HCT116 (cell line): Measurements from ENCODE around the gene ESRRA.

Source experiments
- CBX3 ChIP-seq: IDR thresholded peaks from 2 replicates; pipeline ENCODE4 v1.6.1; 2012; ENCODE audit warnings: low read depth
- EZH2 ChIP-seq: fragments of 200-600 bp; sonication (generic); IDR thresholded peaks from 2 replicates; pipeline ENCODE4 v1.6.1; 2017; ENCODE audit warnings: antibody characterized with exemption, mixed run types
- POLR2A ChIP-seq: IDR thresholded peaks from 2 replicates; pipeline ENCODE4 v1.7.0; 2011; ENCODE audit warnings: borderline replicate concordance; ENCODE audit not compliant: insufficient read depth, insufficient read length; ENCODE audit errors: extremely low read depth
- POLR2AphosphoS5 ChIP-seq: IDR thresholded peaks from 2 replicates; pipeline ENCODE4 v1.6.1; 2011; ENCODE audit warnings: mild to moderate bottlenecking, low read depth, low read length, moderate library complexity
- REST ChIP-seq: IDR thresholded peaks from 2 replicates; pipeline ENCODE4 v1.6.1; 2012; ENCODE audit warnings: low read depth
- SIN3A ChIP-seq: IDR thresholded peaks from 2 replicates; pipeline ENCODE4 v1.6.1; 2012; ENCODE audit warnings: low read depth
- ZNF274 ChIP-seq: fragments of 200-500 bp; sonication (Bioruptor generic); IDR thresholded peaks from 2 replicates; pipeline ENCODE4 v1.6.1; 2014; ENCODE audit warnings: mild to moderate bottlenecking, low read depth, low read length, inconsistent platforms
- TF ChIP-seq, protein P1 (sequence below), 3 experiments: fragments of 200-600 bp in 1 of 3; sonication (generic) in 1 of 3; IDR thresholded peaks in 2 of 3; conservative IDR thresholded peaks in 1 of 3; 2 replicates each; pipeline ENCODE4 v1.5.1; 2012 to 2017; ENCODE audit warnings: low read depth in 2 of 3, low read length in 2 of 3, antibody characterized with exemption in 1 of 3, borderline replicate concordance in 1 of 3, control low read depth in 1 of 3, mild to moderate bottlenecking in 1 of 3, mixed read lengths in 1 of 3, mixed run types in 1 of 3, moderate library complexity in 1 of 3; ENCODE audit not compliant: insufficient read depth in 1 of 3
- TF ChIP-seq, protein P2 (sequence below): IDR thresholded peaks from 2 replicates; pipeline ENCODE4 v1.6.1; 2012

DNA sequence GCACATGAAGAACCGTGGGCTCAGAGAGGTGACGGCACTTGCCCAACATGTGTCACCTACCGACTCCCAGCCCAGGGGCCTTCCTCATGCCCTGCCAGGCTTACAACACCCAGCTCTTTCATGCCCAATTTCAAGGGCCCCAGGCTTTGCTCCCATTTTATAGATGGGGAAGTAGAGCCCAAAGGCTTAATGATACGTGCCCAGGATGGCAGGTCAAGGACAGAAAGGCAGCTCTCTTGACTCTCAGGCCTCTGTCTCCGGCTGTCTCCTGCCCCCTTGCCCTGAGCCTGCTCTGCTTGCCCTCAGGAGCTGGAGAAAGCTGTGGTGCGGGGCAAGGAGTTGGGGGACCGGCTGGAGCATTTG, 43.7 kb downstream of the ESRRA start:
- TF ChIP-seq, protein P1, sequence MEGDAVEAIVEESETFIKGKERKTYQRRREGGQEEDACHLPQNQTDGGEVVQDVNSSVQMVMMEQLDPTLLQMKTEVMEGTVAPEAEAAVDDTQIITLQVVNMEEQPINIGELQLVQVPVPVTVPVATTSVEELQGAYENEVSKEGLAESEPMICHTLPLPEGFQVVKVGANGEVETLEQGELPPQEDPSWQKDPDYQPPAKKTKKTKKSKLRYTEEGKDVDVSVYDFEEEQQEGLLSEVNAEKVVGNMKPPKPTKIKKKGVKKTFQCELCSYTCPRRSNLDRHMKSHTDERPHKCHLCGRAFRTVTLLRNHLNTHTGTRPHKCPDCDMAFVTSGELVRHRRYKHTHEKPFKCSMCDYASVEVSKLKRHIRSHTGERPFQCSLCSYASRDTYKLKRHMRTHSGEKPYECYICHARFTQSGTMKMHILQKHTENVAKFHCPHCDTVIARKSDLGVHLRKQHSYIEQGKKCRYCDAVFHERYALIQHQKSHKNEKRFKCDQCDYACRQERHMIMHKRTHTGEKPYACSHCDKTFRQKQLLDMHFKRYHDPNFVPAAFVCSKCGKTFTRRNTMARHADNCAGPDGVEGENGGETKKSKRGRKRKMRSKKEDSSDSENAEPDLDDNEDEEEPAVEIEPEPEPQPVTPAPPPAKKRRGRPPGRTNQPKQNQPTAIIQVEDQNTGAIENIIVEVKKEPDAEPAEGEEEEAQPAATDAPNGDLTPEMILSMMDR (IDR thresholded peaks at IDR 0.05 in 2 of 3, conservative IDR thresholded peaks at IDR 0.05 in 1 of 3; ENCODE audit: borderline replicate concordance in 1 of 3, insufficient read depth in 1 of 3, low read depth in 2 of 3, low read length in 2 of 3), result no peak
- TF ChIP-seq POLR2A (no peak), CBX3 (no peak), POLR2AphosphoS5 (no peak), REST (no peak), EZH2 (no peak), SIN3A (no peak), ZNF274 (no peak)
- TF ChIP-seq, protein P2, sequence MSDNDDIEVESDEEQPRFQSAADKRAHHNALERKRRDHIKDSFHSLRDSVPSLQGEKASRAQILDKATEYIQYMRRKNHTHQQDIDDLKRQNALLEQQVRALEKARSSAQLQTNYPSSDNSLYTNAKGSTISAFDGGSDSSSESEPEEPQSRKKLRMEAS, result no peak
